ENCODE data around the gene MYO5B. TPM values are rescaled to one million over a fixed set of nuclear protein-coding genes. Genes with fewer than 3 reads are reported as not detected.

MYO5B gene
- polyA plus RNA-seq, 1 of the 3 experiments (the other 2 are of a cell fraction): 1.3 TPM

DNA sequence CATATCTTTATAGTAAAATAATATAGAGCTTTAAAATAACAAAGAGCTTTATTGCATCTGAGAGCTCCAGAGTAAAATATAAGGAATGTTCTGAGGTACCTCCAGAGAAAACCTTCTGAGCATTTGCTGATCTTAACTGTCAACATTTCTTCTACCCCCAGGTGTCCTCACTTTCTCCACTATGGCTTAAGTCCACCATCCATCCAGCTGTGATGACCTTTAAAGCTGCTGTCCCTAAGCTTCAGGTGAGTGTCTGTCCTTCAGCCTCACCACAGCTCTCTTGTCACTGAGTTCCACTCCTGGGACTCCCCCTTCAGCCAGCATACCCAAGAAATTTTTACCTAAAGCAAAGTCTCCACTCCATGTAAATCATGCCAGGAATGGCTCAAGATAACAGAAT lies 137.9 kb downstream of the MYO5B start (continued):
- TF ChIP-seq SMC3 (IDR thresholded peaks at IDR 0.05; ENCODE audit: low read depth, low read length): no peak

DNA sequence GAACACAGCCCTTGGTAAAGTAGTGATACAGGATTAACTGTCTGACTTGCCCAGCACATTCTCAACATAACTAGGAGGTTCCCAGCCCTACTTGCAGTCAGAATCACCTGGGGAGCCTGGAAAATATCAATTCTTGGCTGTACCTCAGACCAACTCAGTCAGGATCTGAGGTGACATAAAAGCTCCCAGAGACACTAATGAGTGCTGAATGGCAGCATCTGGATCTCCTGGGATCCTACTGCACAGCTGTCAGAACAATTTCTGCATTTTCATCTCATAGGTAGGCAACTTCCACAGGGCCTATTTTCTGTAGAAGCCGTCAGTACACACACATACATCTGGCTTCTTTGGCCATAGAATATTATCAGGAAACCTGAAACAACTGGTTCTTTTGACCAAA lies 138.8 kb downstream of the MYO5B start:
- CTCF ChIA-PET: no interaction called here
- H3K9me2 ChIP-seq: no peaks in the 10 kb centered on the region

More for the DNA sequence above, 138.8 kb downstream of the MYO5B start:
- Histone ChIP-seq H3K4me2 (no peak overlapping the region), H3K4me3 (ENCODE audit: low read depth in 2 of 2, low read length in 1 of 2) (no peak overlapping the region), H3K79me2 (ENCODE audit: insufficient read depth) (no peaks in the 10 kb centered on the region), H2AFZ (ENCODE audit: low read depth) (no peak overlapping the region), H4K20me1 (ENCODE audit: insufficient read depth) (no peaks in the 10 kb centered on the region), H3K36me3 (replicated peaks in 1 of 2; ENCODE audit: control insufficient read depth in 1 of 2, insufficient read depth in 2 of 2, low read length in 1 of 2) (no peaks in the 10 kb centered on the region), H3K4me1 (ENCODE audit: control insufficient read depth in 1 of 2, insufficient read depth in 2 of 2, low read depth in 1 of 2, low read length in 1 of 2) (no peaks in the 10 kb centered on the region), H3K9ac (no peak overlapping the region), H3K9me3 (no peaks in the 10 kb centered on the region), H3K27me3 (ENCODE audit: insufficient read depth) (no peaks in the 10 kb centered on the region), H3F3A (replicated peaks; ENCODE audit: insufficient read depth) (no peaks in the 10 kb centered on the region), H3K27ac (ENCODE audit: low read depth in 2 of 2, low read length in 1 of 2) (no peak overlapping the region)
- no peak for DNase-seq
- POLR2A ChIA-PET: no interaction called here
- TF ChIP-seq, protein P1, sequence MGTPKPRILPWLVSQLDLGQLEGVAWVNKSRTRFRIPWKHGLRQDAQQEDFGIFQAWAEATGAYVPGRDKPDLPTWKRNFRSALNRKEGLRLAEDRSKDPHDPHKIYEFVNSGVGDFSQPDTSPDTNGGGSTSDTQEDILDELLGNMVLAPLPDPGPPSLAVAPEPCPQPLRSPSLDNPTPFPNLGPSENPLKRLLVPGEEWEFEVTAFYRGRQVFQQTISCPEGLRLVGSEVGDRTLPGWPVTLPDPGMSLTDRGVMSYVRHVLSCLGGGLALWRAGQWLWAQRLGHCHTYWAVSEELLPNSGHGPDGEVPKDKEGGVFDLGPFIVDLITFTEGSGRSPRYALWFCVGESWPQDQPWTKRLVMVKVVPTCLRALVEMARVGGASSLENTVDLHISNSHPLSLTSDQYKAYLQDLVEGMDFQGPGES (IDR thresholded peaks at IDR 0.05; ENCODE audit: low read depth, low read length): no peak
- TF ChIP-seq, protein P2, sequence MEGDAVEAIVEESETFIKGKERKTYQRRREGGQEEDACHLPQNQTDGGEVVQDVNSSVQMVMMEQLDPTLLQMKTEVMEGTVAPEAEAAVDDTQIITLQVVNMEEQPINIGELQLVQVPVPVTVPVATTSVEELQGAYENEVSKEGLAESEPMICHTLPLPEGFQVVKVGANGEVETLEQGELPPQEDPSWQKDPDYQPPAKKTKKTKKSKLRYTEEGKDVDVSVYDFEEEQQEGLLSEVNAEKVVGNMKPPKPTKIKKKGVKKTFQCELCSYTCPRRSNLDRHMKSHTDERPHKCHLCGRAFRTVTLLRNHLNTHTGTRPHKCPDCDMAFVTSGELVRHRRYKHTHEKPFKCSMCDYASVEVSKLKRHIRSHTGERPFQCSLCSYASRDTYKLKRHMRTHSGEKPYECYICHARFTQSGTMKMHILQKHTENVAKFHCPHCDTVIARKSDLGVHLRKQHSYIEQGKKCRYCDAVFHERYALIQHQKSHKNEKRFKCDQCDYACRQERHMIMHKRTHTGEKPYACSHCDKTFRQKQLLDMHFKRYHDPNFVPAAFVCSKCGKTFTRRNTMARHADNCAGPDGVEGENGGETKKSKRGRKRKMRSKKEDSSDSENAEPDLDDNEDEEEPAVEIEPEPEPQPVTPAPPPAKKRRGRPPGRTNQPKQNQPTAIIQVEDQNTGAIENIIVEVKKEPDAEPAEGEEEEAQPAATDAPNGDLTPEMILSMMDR (IDR thresholded peaks at IDR 0.05): no peak
- no peak for TF ChIP-seq MAX (IDR thresholded peaks at IDR 0.05; ENCODE audit: low read depth)
- TF ChIP-seq TAF1 (IDR thresholded peaks at IDR 0.05; ENCODE audit: borderline replicate concordance, low read depth, low read length): no peak
- no peak for TF ChIP-seq CHD2 (IDR thresholded peaks at IDR 0.05; ENCODE audit: low read length, partially characterized antibody)
- TF ChIP-seq PBX3 (IDR thresholded peaks at IDR 0.05): no peak
- no peak for TF ChIP-seq RXRA (IDR thresholded peaks at IDR 0.05; ENCODE audit: borderline replicate concordance, low read depth)
- no peak for TF ChIP-seq RCOR1 (IDR thresholded peaks at IDR 0.05; ENCODE audit: low read length)
- TF ChIP-seq SIN3A (IDR thresholded peaks at IDR 0.05; ENCODE audit: borderline replicate concordance, low read depth, low read length): no peak
- TF ChIP-seq RAD21 (IDR thresholded peaks at IDR 0.05; ENCODE audit: low read length): no peak
- no peak for TF ChIP-seq NFIC (IDR thresholded peaks at IDR 0.05; ENCODE audit: borderline replicate concordance)
- no peak for TF ChIP-seq EP300 (IDR thresholded peaks at IDR 0.05; ENCODE audit: borderline replicate concordance in 1 of 2, low read depth in 1 of 2, low read length in 1 of 2)
- TF ChIP-seq SMC3 (IDR thresholded peaks at IDR 0.05; ENCODE audit: low read depth, low read length): no peak
- TF ChIP-seq REST (IDR thresholded peaks at IDR 0.05; ENCODE audit: low read depth, low read length): no peak
- TF ChIP-seq FOSL2 (IDR thresholded peaks at IDR 0.05; ENCODE audit: borderline replicate concordance, low read depth): no peak
- TF ChIP-seq GATA2 (CRISPR knock-in tag; IDR thresholded peaks at IDR 0.05): no peak
- TF ChIP-seq GABPA (IDR thresholded peaks at IDR 0.05; ENCODE audit: low read depth): no peak
- TF ChIP-seq TCF12 (IDR thresholded peaks at IDR 0.05): no peak
- no peak for TF ChIP-seq EZH2phosphoT487 (IDR thresholded peaks at IDR 0.05; ENCODE audit: borderline replicate concordance, low read depth)
- 50% methylated on average over 1 of the region's 1 CpG for WGBS (ENCODE audit: low lambda C conversion rate)

All from SK-N-SH (cell line).